Left lobe of liver (tissue), 1 donor: ENCODE measurements around the gene TBC1D26. TPM values are rescaled to one million over a fixed set of nuclear protein-coding genes. Genes with fewer than 3 reads are reported as not detected.

Experiments used
- total RNA-seq: library from RNA; stranded (reverse); gene quantifications from one replicate; pipeline ENCODE4 v1.2.1, GENCODE V29; 2021
- donor health status: DM: no; HTN: yes; CAD: no.

Gene TBC1D26
- total RNA-seq, 1 donor from 2014 or later, result not detected

Other genes starting within 250 kb of the TBC1D26 start
- 4.1 TPM for gene TVP23C, start 168.8 kb upstream of the TBC1D26 start, total RNA-seq
- 0.55 TPM for gene FBXW10B, start 112.6 kb upstream of the TBC1D26 start, total RNA-seq
- 7.0 TPM for gene TRIM16, start 48.0 kb upstream of the TBC1D26 start, total RNA-seq
- gene ZNF286A, start 32.5 kb upstream of the TBC1D26 start, total RNA-seq, result 3.5 TPM
- gene ADORA2B, start 212.8 kb downstream of the TBC1D26 start, total RNA-seq, result 0.35 TPM